GM12878 (cell line): ENCODE results near the gene IL31. TPM values are rescaled to one million over a fixed set of nuclear protein-coding genes. Genes with fewer than 3 reads are reported as not detected.

Experiments
- ATAC-seq: fragments of 200-7000 bp; cut with Tn5 transposase; 3 replicates; pipeline ENCODE4 v1.9.1; 2020; ENCODE audit warnings: mild to moderate bottlenecking, moderate library complexity
- BruUV-seq: library from RNA; stranded (reverse); fragments of 400-500 nt; replicated peaks from 2 replicates; lab custom pipeline; 2021; lab: Mats Ljungman, UMichigan
- CTCF ChIA-PET: fragments of 300-600 bp; sonication (Branson Sonifier 250); formaldehyde crosslinking; extraction: SDS; loops from one replicate; lab custom pipeline; 2021; ENCODE audit warnings: inconsistent platforms; lab: Yijun Ruan, JAX
- POLR2A ChIA-PET: fragments of 350-600 bp; formaldehyde crosslinking; extraction: SDS; loops from one replicate; lab custom pipeline; 2021; ENCODE audit warnings: inconsistent platforms; lab: Charles Lee
- RAD21 ChIA-PET: fragments of 300-600 bp; sonication (Branson Sonifier 250); formaldehyde crosslinking; loops from one replicate; lab custom pipeline; 2023; ENCODE audit warnings: antibody characterized with exemption; ENCODE audit not compliant: unreplicated experiment; lab: Charles Lee
- SMC1A ChIA-PET: fragments of 300-600 bp; sonication (Branson Sonifier 250); formaldehyde crosslinking; loops from one replicate; lab custom pipeline; 2023; ENCODE audit not compliant: unreplicated experiment, uncharacterized antibody; lab: Charles Lee
- DNase-seq: peaks from one replicate; pipeline ENCODE4 v3.0.0-alpha.2; 2011; ENCODE audit warnings: low read depth, low spot score
- FAIRE-seq: peaks from 3 replicates; lab custom pipeline; 2011; peaks lifted over from hg19 to GRCh38; lab: Jason Lieb, UNC
- H2AFZ ChIP-seq: 2 replicates; pipeline ENCODE4 v1.6.0; 2011; ENCODE audit warnings: low read depth, low read length, control low read depth; ENCODE audit not compliant: control insufficient read depth
- H3K27ac ChIP-seq: 2 replicates; pipeline ENCODE4 v1.5.1; 2011; ENCODE audit warnings: control low read depth; ENCODE audit not compliant: control insufficient read depth, insufficient read depth
- H3K27me3 ChIP-seq, 2 experiments: replicated peaks in 1 of 2; 2 replicates each; pipeline versions ENCODE4 v1.6.0 to v1.6.1; 2011; ENCODE audit warnings: low read length in 1 of 2; ENCODE audit not compliant: control insufficient read depth in 2 of 2, insufficient read depth in 2 of 2
- H3K36me3 ChIP-seq, 2 experiments: 2 replicates each; pipeline ENCODE4 v1.5.1; 2011; ENCODE audit warnings: low read length in 1 of 2; ENCODE audit not compliant: control insufficient read depth in 2 of 2, insufficient read depth in 2 of 2
- H3K4me1 ChIP-seq: 2 replicates; pipeline ENCODE4 v1.6.1; 2011; ENCODE audit warnings: mild to moderate bottlenecking, low read length, moderate library complexity, mixed read lengths; ENCODE audit not compliant: control insufficient read depth, insufficient read depth
- H3K4me2 ChIP-seq: 2 replicates; pipeline ENCODE4 v1.6.0; 2011; ENCODE audit warnings: control low read depth; ENCODE audit not compliant: control insufficient read depth, insufficient read depth
- H3K4me3 ChIP-seq: fragments of 200-600 bp; sonication (generic); 2 replicates; pipeline ENCODE4 v1.5.1; 2016
- H3K79me2 ChIP-seq: 2 replicates; pipeline ENCODE4 v1.6.0; 2011; ENCODE audit warnings: low read length; ENCODE audit not compliant: control insufficient read depth, insufficient read depth
- H3K9ac ChIP-seq: 2 replicates; pipeline ENCODE4 v1.8.0; 2011; ENCODE audit warnings: low read length, control low read depth, mixed read lengths; ENCODE audit not compliant: control insufficient read depth, insufficient read depth
- H3K9me3 ChIP-seq: replicated peaks from 3 replicates; pipeline ENCODE4 v1.5.1; 2011; ENCODE audit warnings: mild to moderate bottlenecking, low read length; ENCODE audit not compliant: control insufficient read depth, insufficient read depth
- H4K20me1 ChIP-seq: 2 replicates; pipeline ENCODE4 v1.6.0; 2011; ENCODE audit not compliant: control insufficient read depth, insufficient read depth
- BHLHE40 ChIP-seq, 2 experiments: fragments of 450-650 bp in 1 of 2; IDR thresholded peaks; 2 replicates each; pipeline ENCODE4 v1.6.1; 2011 to 2017; ENCODE audit warnings: low read depth in 2 of 2, borderline replicate concordance in 1 of 2, improper control_type of control experiment in 1 of 2, low read length in 1 of 2, mild to moderate bottlenecking in 1 of 2
- CHD1 ChIP-seq: IDR thresholded peaks from 2 replicates; pipeline ENCODE4 v1.6.1; 2012; ENCODE audit warnings: low read depth, low read length, improper control_type of control experiment
- NFYB ChIP-seq: IDR thresholded peaks from 2 replicates; pipeline ENCODE4 v1.6.1; 2011; ENCODE audit warnings: low read depth, mild to moderate bottlenecking, low read length, improper control_type of control experiment, moderate library complexity; ENCODE audit not compliant: insufficient read depth
- NRF1 ChIP-seq: conservative IDR thresholded peaks from 2 replicates; pipeline ENCODE4 v1.6.1; 2011; ENCODE audit warnings: mild to moderate bottlenecking, low read depth, low read length, improper control_type of control experiment
- WGBS: methylation state at CpG from one replicate; pipeline ENCODE4 v1.1.6; 2016; ENCODE audit warnings: low lambda C conversion rate; ENCODE audit not compliant: insufficient replicate concordance, insufficient coverage; ENCODE audit errors: missing lambda C conversion rate; 5-methylcytosine and 5-hydroxymethylcytosine counted together
- in situ Hi-C: fragments of 300-500 bp; cut with MboI; formaldehyde crosslinking; loops from 9 replicates; pipeline ENCODE4 v1.14.3; 2018; ENCODE audit warnings: mixed read lengths
- intact Hi-C: fragments of 100-400 bp; cut with micrococcal nuclease; formaldehyde crosslinking; loops from one replicate; pipeline ENCODE4 v1.14.2; 2022; ENCODE audit not compliant: unreplicated experiment
- polyA plus RNA-seq, 11 experiments: library from polyadenylated mRNA; depleted of rRNA in 4 of 11; unstranded in 6 of 11; stranded (reverse) in 5 of 11; fragments of >200 nt; fragmentation: Nextera tagmentation in 4 of 11; fragmentation: Illumina TruSeq in 1 of 11; extraction: Ambion mirVana in 4 of 11; extraction: Trizol in 1 of 11; gene quantifications; 1 replicate in 1 of 11; 2 replicates in 10 of 11; pipeline versions ENCODE4 v1.2.1 to v1.2.3, GENCODE V29; 2011 to 2016; ENCODE audit warnings: inconsistent platforms in 2 of 11, missing spikeins in 2 of 11, low read depth in 1 of 11
- total RNA-seq, 4 experiments: library from RNA; depleted of rRNA in 3 of 4; stranded (reverse); fragments of >200 nt in 3 of 4; fragmentation: Illumina TruSeq in 1 of 4; extraction: Trizol in 1 of 4; gene quantifications; 2 replicates each; pipeline versions ENCODE4 v1.2.1 to v1.2.3, GENCODE V29; 2013 to 2021
- TF ChIP-seq, protein P1 (sequence below), 3 experiments: IDR thresholded peaks in 2 of 3; conservative IDR thresholded peaks in 1 of 3; 2 replicates each; pipeline ENCODE4 v1.5.1; 2011; ENCODE audit warnings: low read depth in 3 of 3, low read length in 3 of 3, mild to moderate bottlenecking in 3 of 3, control low read depth in 2 of 3, moderate library complexity in 2 of 3, inconsistent platforms in 1 of 3, mixed read lengths in 1 of 3; ENCODE audit not compliant: control insufficient read depth in 2 of 3, insufficient read depth in 1 of 3; ENCODE audit errors: extremely low read depth in 1 of 3

The IL31 gene
- total and polyA plus RNA-seq, 10 of the 15 experiments (the other 5 are each of a cell fraction or from before 2014, with no cell fraction given) = not detected

GRCh38 chr12:122201381-122201780 lies 27.4 kb upstream of the IL31 start (continued):
- TF ChIP-seq NFYB (no peak), NRF1 (no peak)
- TF ChIP-seq, all 136 proteins: peak for 0

GRCh38 chr12:122200541-122201175 lies 26.6 kb upstream of the IL31 start:
- Histone ChIP-seq H2AFZ (no peak overlapping the region), H3K36me3 (no peaks in the 10 kb centered on the region), H3K9ac (no peak overlapping the region), H4K20me1 (no peaks in the 10 kb centered on the region; the same call in 1 of the 2 replicates), H3K4me3 (no peak overlapping the region), H3K27ac (no peak overlapping the region)
- ATAC-seq = no peak
- CTCF ChIA-PET = no interaction called here
- TF ChIP-seq, protein P1, sequence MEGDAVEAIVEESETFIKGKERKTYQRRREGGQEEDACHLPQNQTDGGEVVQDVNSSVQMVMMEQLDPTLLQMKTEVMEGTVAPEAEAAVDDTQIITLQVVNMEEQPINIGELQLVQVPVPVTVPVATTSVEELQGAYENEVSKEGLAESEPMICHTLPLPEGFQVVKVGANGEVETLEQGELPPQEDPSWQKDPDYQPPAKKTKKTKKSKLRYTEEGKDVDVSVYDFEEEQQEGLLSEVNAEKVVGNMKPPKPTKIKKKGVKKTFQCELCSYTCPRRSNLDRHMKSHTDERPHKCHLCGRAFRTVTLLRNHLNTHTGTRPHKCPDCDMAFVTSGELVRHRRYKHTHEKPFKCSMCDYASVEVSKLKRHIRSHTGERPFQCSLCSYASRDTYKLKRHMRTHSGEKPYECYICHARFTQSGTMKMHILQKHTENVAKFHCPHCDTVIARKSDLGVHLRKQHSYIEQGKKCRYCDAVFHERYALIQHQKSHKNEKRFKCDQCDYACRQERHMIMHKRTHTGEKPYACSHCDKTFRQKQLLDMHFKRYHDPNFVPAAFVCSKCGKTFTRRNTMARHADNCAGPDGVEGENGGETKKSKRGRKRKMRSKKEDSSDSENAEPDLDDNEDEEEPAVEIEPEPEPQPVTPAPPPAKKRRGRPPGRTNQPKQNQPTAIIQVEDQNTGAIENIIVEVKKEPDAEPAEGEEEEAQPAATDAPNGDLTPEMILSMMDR (IDR thresholded peaks at IDR 0.05 in 2 of 3, conservative IDR thresholded peaks at IDR 0.05 in 1 of 3; ENCODE audit: control insufficient read depth in 2 of 3, extremely low read depth in 1 of 3, insufficient read depth in 1 of 3, low read depth in 3 of 3, low read length in 3 of 3) = 0 out of 6 replicates have a peak, but pooled peaks of 1 of the 3 experiments have one; percentile 1
- TF ChIP-seq CHD1 = no peak
- TF ChIP-seq BHLHE40 (IDR thresholded peaks at IDR 0.05; ENCODE audit: borderline replicate concordance in 1 of 2, low read depth in 2 of 2, low read length in 1 of 2) = peak in 1 of 2 experiments; percentile 20; a peak in 1 of 4 replicates
- TF ChIP-seq, all 136 proteins: peak for 2
- FAIRE-seq (no peak), DNase-seq (no peak)
- Histone ChIP-seq H3K27me3 (peaks cover 0 to 5% of the 10 kb centered on the region in 2 experiments; a peak in 3 of 4 replicates), H3K4me1 (no peaks in the 10 kb centered on the region), H3K4me2 (no peak overlapping the region), H3K79me2 (no peaks in the 10 kb centered on the region), H3K9me3 (no peaks in the 10 kb centered on the region; the same call in 2 of the 3 replicates)
- in situ Hi-C loops = no loop called here
- RAD21 ChIA-PET = no interaction called here
- WGBS = 42% methylated on average over 24 of the region's 24 CpGs
- SMC1A ChIA-PET = no interaction called here
- intact Hi-C loops = no loop called here
- no TSS peak for BruUV-seq
- POLR2A ChIA-PET = no interaction called here
